Naive B cell (primary cell): ENCODE results near the gene TRUB1. TPM values are rescaled to one million over a fixed set of nuclear protein-coding genes. Genes with fewer than 3 reads are reported as not detected.

ENCODE experiments used
- ATAC-seq, 2 donors: fragments of 150-1000 bp; cut with Tn5 transposase; 2 replicates each; pipeline ENCODE4 v1.10.0; 2021; ENCODE audit warnings: low read depth in 2 of 2, mild to moderate bottlenecking in 2 of 2, moderate library complexity in 2 of 2
- DNase-seq: peaks from one replicate; pipeline ENCODE4 v3.0.0; 2022
- H3K27ac Mint-ChIP-seq, 6 donors: one replicate each; pipeline ENCODE4 v1.8.0; 2020 to 2022; ENCODE audit warnings: mild to moderate bottlenecking in 6 of 6, mixed read lengths in 6 of 6, moderate library complexity in 5 of 6, inconsistent platforms in 2 of 6
- H3K27me3 Mint-ChIP-seq, 3 donors: one replicate each; pipeline ENCODE4 v1.8.0; 2021 to 2022; ENCODE audit warnings: mixed read lengths in 3 of 3, mild to moderate bottlenecking in 1 of 3
- H3K36me3 Mint-ChIP-seq, 2 donors: one replicate each; pipeline ENCODE4 v1.8.0; 2020 to 2022; ENCODE audit warnings: mixed read lengths in 2 of 2, inconsistent platforms in 1 of 2, mild to moderate bottlenecking in 1 of 2
- H3K4me1 Mint-ChIP-seq, 3 donors: one replicate each; pipeline ENCODE4 v1.8.0; 2020 to 2022; ENCODE audit warnings: mixed read lengths in 3 of 3, inconsistent platforms in 1 of 3, mild to moderate bottlenecking in 1 of 3, moderate library complexity in 1 of 3
- H3K4me3 Mint-ChIP-seq, 8 donors: one replicate each; pipeline ENCODE4 v1.8.0; 2020 to 2022; ENCODE audit warnings: mild to moderate bottlenecking in 8 of 8, mixed read lengths in 8 of 8, moderate library complexity in 8 of 8, inconsistent platforms in 2 of 8
- H3K9me3 Mint-ChIP-seq, 7 donors: one replicate each; pipeline ENCODE4 v1.8.0; 2020 to 2022; ENCODE audit warnings: mixed read lengths in 7 of 7, mild to moderate bottlenecking in 5 of 7, inconsistent platforms in 2 of 7, moderate library complexity in 1 of 7
- polyA plus RNA-seq, 6 donors: library from polyadenylated mRNA; unstranded; fragments of 300-500 nt; fragmentation: Illumina TruSeq; gene quantifications; one replicate each; pipeline ENCODE4 v1.2.3, GENCODE V29; 2021; ENCODE audit warnings: low read depth in 6 of 6

TRUB1 gene
- polyA plus RNA-seq, 6 donors from 2014 or later: 12.2 to 23.5 (median 13.5) TPM

DNA sequence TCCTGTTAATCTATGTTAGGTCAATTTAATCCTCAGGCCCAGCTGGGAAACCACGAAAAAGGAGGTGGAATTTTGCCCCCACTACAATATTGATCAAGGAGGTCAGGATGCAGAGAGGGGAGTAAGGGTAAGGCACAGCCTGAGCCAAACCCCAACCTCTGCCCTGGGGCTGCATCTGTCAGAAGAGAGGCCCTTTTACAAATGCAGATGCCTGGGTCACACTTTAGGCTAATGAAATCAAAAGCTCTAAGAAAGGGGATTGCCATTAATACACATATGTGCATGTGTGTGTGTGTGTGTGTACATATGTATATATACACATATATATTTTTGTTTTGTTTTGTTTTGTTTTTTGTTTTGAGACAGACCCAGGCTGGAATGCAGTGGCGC, 25.5 kb upstream of the TRUB1 start:
- H3K27me3 Mint-ChIP-seq: peaks cover 0 to 8% (median 0%) of the 10 kb centered on the region in 3 donors
- H3K4me3 Mint-ChIP-seq: no peak overlapping the region
- no peaks in the 10 kb centered on the region for H3K4me1 Mint-ChIP-seq
- H3K9me3 Mint-ChIP-seq: no peaks in the 10 kb centered on the region
- no peak overlapping the region for H3K27ac Mint-ChIP-seq
- DNase-seq (no peak), ATAC-seq (no peak)
- H3K36me3 Mint-ChIP-seq: no peaks in the 10 kb centered on the region

DNA sequence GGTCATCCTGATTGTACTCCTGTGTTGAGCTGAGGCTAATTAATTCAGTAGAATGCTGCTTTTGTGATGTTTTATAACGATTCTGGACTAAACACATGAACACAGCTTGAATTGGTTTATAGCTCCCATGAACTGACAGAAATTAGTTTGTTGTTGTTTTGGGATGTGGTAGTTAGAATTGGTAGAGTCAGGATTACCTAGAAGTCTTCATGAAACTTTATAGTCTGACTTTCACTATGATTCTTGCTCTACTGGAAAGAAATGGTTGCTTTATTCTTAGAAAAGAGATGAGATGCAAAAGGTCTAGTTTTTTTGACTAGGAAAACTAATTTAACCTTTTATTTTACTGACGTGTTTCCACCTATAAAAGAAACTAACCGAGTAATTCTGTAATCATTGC, 23.4 kb upstream of the TRUB1 start:
- no peaks in the 10 kb centered on the region for H3K36me3 Mint-ChIP-seq
- peaks cover 0 to under 1% (median 0%) of the 10 kb centered on the region in 3 donors for H3K27me3 Mint-ChIP-seq
- no peak overlapping the region for H3K27ac Mint-ChIP-seq
- no peaks in the 10 kb centered on the region for H3K9me3 Mint-ChIP-seq
- H3K4me3 Mint-ChIP-seq: no peak overlapping the region
- DNase-seq (no peak), ATAC-seq (no peak)
- H3K4me1 Mint-ChIP-seq: no peaks in the 10 kb centered on the region

DNA sequence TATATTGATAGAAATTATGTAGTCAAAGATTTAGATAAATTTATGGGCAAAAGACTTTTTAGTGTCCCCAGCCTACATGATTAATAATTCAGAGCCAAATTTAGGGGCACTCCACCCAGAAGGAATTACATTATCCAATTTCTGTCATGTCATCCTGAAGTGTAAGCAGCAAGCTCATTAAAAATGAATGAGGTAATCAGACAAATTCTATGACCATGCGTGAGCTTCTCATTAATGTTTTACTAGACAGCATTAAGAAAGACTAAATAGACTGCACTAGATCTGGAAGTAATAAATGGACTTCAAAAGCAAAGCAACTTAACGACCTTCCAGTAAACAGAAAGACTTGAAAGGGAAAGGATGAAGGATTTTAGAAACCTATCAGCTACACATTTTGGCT, 22.7 kb upstream of the TRUB1 start:
- DNase-seq: no peak
- H3K4me1 Mint-ChIP-seq: no peaks in the 10 kb centered on the region
- no peaks in the 10 kb centered on the region for H3K36me3 Mint-ChIP-seq
- no peak overlapping the region for H3K4me3 Mint-ChIP-seq
- ATAC-seq: no peak
- H3K27me3 Mint-ChIP-seq: no peaks in the 10 kb centered on the region
- no peaks in the 10 kb centered on the region for H3K9me3 Mint-ChIP-seq
- H3K27ac Mint-ChIP-seq: no peak overlapping the region

- Mint-ChIP-seq H3K36me3 (no peaks in the 10 kb centered on the region), H3K4me3 (no peak overlapping the region), H3K9me3 (no peaks in the 10 kb centered on the region), H3K27ac (no peak overlapping the region), H3K4me1 (no peaks in the 10 kb centered on the region), H3K27me3 (no peaks in the 10 kb centered on the region)
- DNase-seq (no peak), ATAC-seq (no peak)
These were observed 21.3 kb upstream of the TRUB1 start for GRCh38 chr10:114916653-114917052.

- Mint-ChIP-seq H3K9me3 (no peaks in the 10 kb centered on the region), H3K27me3 (no peaks in the 10 kb centered on the region)
These were observed 20.5 kb upstream of the TRUB1 start for GRCh38 chr10:114917459-114917858.

GRCh38 chr10:114917927-114918672, 19.9 kb upstream of the TRUB1 start:
- Mint-ChIP-seq H3K4me3 (no peak overlapping the region), H3K9me3 (no peaks in the 10 kb centered on the region), H3K27me3 (no peaks in the 10 kb centered on the region), H3K4me1 (no peaks in the 10 kb centered on the region), H3K27ac (no peak overlapping the region), H3K36me3 (no peaks in the 10 kb centered on the region)
- ATAC-seq (no peak), DNase-seq (no peak)

More at GRCh38 chr10:114917459-114917858, 20.5 kb upstream of the TRUB1 start:
- H3K36me3 Mint-ChIP-seq: no peaks in the 10 kb centered on the region
- no peak overlapping the region for H3K27ac Mint-ChIP-seq
- H3K4me1 Mint-ChIP-seq: no peaks in the 10 kb centered on the region
- no peak for DNase-seq
- no peak for ATAC-seq
- no peak overlapping the region for H3K4me3 Mint-ChIP-seq

GRCh38 chr10:114920459-114920858, 17.5 kb upstream of the TRUB1 start:
- no peaks in the 10 kb centered on the region for H3K36me3 Mint-ChIP-seq
- ATAC-seq (no peak), DNase-seq (no peak)
- no peak overlapping the region for H3K27ac Mint-ChIP-seq
- H3K9me3 Mint-ChIP-seq: peaks cover 0 to 2% (median 0%) of the 10 kb centered on the region in 7 donors
- no peaks in the 10 kb centered on the region for H3K27me3 Mint-ChIP-seq
- no peaks in the 10 kb centered on the region for H3K4me1 Mint-ChIP-seq
- H3K4me3 Mint-ChIP-seq: no peak overlapping the region

DNA sequence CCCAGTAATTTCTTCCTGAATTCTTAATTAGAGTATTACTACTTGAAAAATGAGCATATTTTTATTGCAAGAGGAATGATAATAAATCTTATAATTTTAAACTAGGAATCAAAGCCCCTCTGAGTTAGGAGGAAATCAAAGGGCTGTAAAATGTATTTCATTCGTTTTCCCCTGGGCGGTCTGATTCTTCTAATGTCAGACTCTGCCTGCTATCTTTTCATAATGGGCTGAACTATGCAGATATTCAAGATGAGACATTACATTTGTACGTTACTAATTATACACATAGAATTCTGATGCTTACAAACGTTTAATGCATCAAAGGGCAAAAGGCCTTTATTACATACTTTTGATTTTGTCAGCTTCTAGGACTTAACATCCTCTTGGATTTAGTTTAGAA, 16.0 kb upstream of the TRUB1 start:
- Mint-ChIP-seq H3K4me1 (peaks cover 0 to 3% (median 0%) of the 10 kb centered on the region in 3 donors), H3K36me3 (no peaks in the 10 kb centered on the region), H3K4me3 (no peak overlapping the region), H3K27me3 (no peaks in the 10 kb centered on the region), H3K9me3 (peaks cover 0 to 2% (median 0%) of the 10 kb centered on the region in 7 donors), H3K27ac (no peak overlapping the region)
- DNase-seq (no peak), ATAC-seq (no peak)

DNA sequence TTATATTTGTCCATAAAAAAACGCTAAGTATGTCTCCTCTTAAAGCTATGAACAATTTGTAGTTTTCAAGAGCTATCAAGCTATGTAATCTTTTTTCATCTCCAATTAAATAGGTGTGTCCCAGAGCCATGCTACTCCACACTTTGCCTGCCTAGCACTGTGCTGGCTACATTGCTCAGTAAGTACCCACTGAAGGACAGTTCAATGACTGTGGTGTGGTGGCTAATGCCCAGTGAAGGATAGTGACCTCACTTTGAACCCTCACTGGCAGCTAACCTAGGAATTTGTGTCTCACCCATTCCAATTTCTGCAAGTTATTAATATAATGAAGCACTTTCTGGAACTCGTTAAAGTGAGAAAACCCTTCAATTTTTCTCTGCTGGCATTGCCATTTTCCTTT, 14.4 kb upstream of the TRUB1 start:
- no peak overlapping the region for H3K27ac Mint-ChIP-seq
- peaks cover 0 to 2% (median 0%) of the 10 kb centered on the region in 7 donors for H3K9me3 Mint-ChIP-seq
- DNase-seq (no peak), ATAC-seq (no peak)
- peaks cover 0 to 3% (median 0%) of the 10 kb centered on the region in 3 donors for H3K4me1 Mint-ChIP-seq
- H3K4me3 Mint-ChIP-seq: no peak overlapping the region
- no peaks in the 10 kb centered on the region for H3K27me3 Mint-ChIP-seq
- no peaks in the 10 kb centered on the region for H3K36me3 Mint-ChIP-seq

- H3K4me1 Mint-ChIP-seq: peaks cover 0 to 3% (median 0%) of the 10 kb centered on the region in 3 donors
- H3K36me3 Mint-ChIP-seq: peaks cover 0 to 4% of the 10 kb centered on the region in 2 donors
- peaks cover 0 to 2% (median 0%) of the 10 kb centered on the region in 7 donors for H3K9me3 Mint-ChIP-seq
- no peak overlapping the region for H3K4me3 Mint-ChIP-seq
- no peak for ATAC-seq
- no peaks in the 10 kb centered on the region for H3K27me3 Mint-ChIP-seq
- no peak for DNase-seq
- H3K27ac Mint-ChIP-seq: no peak overlapping the region
These were observed 12.1 kb upstream of the TRUB1 start for GRCh38 chr10:114925587-114926586.

DNA sequence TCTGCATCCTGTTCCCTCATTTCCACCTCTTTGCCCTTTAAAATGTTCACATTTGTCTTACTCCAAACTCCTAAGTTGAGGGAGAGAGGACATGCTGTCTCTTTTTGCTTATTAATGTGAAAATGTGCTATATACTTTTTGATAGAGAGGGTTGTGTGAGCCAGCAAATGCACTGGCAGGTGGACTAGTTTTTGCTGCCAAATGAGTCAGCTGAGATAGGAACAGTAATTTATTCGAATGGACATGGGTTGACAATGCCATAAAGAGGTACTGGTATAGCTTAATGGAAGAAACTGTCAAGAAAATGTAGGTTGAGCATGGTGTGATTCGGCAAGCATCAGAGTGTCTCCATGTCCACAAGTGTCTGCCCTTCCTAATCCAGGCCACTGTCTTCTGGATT, 9.2 kb upstream of the TRUB1 start:
- no peak overlapping the region for H3K4me3 Mint-ChIP-seq
- ATAC-seq (no peak), DNase-seq (no peak)
- peaks cover 0 to 5% (median 0%) of the 10 kb centered on the region in 3 donors for H3K27me3 Mint-ChIP-seq
- peaks cover 0 to 3% (median 0%) of the 10 kb centered on the region in 3 donors for H3K4me1 Mint-ChIP-seq
- H3K36me3 Mint-ChIP-seq: peaks cover 0 to 13% of the 10 kb centered on the region in 2 donors
- peak overlapping the region in 1 of 6 donors; percentile 13 for H3K27ac Mint-ChIP-seq
- H3K9me3 Mint-ChIP-seq: peaks cover 0 to 14% (median 2%) of the 10 kb centered on the region in 7 donors

GRCh38 chr10:114930320-114930719, 7.7 kb upstream of the TRUB1 start:
- Mint-ChIP-seq H3K4me3 (no peak overlapping the region), H3K27me3 (peaks cover 0 to 5% (median 0%) of the 10 kb centered on the region in 3 donors), H3K9me3 (peaks cover 0 to 14% (median 2%) of the 10 kb centered on the region in 7 donors), H3K4me1 (peaks cover 0 to 3% (median 0%) of the 10 kb centered on the region in 3 donors), H3K36me3 (peaks cover 0 to 13% of the 10 kb centered on the region in 2 donors), H3K27ac (no peak overlapping the region)
- no peak for ATAC-seq
- DNase-seq: no peak

GRCh38 chr10:114931072-114931679, 6.8 kb upstream of the TRUB1 start:
- ATAC-seq: no peak
- Mint-ChIP-seq H3K4me1 (no peaks in the 10 kb centered on the region), H3K27ac (no peak overlapping the region), H3K4me3 (no peak overlapping the region), H3K36me3 (peaks cover 0 to 13% of the 10 kb centered on the region in 2 donors), H3K27me3 (peaks cover 0 to 5% (median 0%) of the 10 kb centered on the region in 3 donors), H3K9me3 (peaks cover 0 to 14% (median 2%) of the 10 kb centered on the region in 7 donors)
- no peak for DNase-seq
